ENCODE results near the gene RXFP3. TPM values are rescaled to one million over a fixed set of nuclear protein-coding genes. Genes with fewer than 3 reads are reported as not detected.

Gene RXFP3
- total and polyA plus RNA-seq, 2 of the 8 experiments (the other 6 are each of a cell fraction or from before 2014, with no cell fraction given) = 0.15 TPM; not detected in 1

DNA sequence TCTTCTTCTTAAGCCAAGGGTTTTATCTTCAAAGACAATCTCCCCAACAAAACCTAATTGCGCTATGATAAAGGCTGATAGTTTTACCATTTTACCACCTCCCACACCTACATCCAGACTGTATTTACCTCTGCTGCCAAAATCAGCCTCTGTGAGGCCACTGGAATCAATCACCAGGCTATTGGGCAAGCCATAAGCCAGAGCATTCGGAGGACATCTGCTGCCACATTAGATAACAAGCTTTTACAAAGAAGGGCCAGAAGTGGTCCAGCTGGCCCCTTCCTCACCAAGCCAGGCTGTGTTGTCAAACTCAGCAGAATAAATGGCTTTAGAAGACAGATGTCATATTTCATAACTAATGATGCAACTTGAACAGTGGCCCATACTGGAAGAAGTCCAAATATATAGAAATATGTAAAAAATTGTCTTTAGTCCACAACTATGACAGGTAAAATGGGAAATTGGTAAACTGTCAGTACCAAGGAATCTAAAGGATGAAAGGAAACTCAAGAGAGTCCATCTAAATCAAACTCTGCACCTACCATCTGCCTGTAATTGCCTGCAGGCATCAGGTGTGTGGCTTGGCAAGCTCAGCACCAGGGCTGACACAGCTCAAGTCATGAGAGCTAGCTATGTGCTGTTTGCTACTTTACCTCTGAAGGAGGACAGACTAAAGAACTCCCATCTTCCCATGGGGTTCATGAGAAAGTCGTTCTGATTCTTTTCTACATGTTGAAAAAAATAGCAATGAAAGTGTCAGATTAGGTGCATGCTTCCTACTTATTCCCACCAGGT is 32.2 kb downstream of the RXFP3 start:
- FAIRE-seq = no peak
- Histone ChIP-seq H3K18ac (ENCODE audit: extremely low read depth, low read length) (no peak overlapping the region), H4K20me1 (replicated peaks in 1 of 2; ENCODE audit: control insufficient read depth in 1 of 2, insufficient read depth in 2 of 2, low read length in 2 of 2) (no peaks in the 10 kb centered on the region), H4K8ac (ENCODE audit: extremely low read depth, insufficient read depth, low read length) (no peak overlapping the region), H3K4ac (replicated peaks; ENCODE audit: insufficient read length, low read depth, low read length) (no peak overlapping the region), H4K91ac (replicated peaks; ENCODE audit: insufficient read length, low read length) (no peak overlapping the region), H2BK5ac (ENCODE audit: low read depth, low read length) (no peak overlapping the region), H2AK5ac (ENCODE audit: low read depth, low read length) (no peak overlapping the region), H3K23me2 (ENCODE audit: low read depth, low read length) (no peaks in the 10 kb centered on the region), H3K9me3 (ENCODE audit: insufficient read depth in 2 of 2, low read depth in 1 of 2, low read length in 1 of 2) (no peaks in the 10 kb centered on the region), H4K5ac (ENCODE audit: insufficient read length, low read depth, low read length) (no peak overlapping the region), H2BK20ac (ENCODE audit: low read length) (no peak overlapping the region), H3K14ac (ENCODE audit: insufficient read length) (no peak overlapping the region), H3K27ac (ENCODE audit: low read depth, low read length) (no peak overlapping the region), H2BK120ac (replicated peaks; ENCODE audit: low read depth, low read length) (no peak overlapping the region), H2AFZ (ENCODE audit: low read length) (no peak overlapping the region), H3K4me3 (ENCODE audit: extremely low read depth in 1 of 4, insufficient read depth in 2 of 4, low read depth in 3 of 4, low read length in 4 of 4) (no peak overlapping the region), H3K9ac (replicated peaks in 1 of 4; ENCODE audit: extremely low read depth in 1 of 4, low read depth in 3 of 4, low read length in 3 of 4) (no peak overlapping the region), H3K79me1 (ENCODE audit: low read depth, low read length) (no peaks in the 10 kb centered on the region), H3K4me1 (replicated peaks in 1 of 4; ENCODE audit: control insufficient read depth in 3 of 4, insufficient read depth in 4 of 4, low read length in 3 of 4) (no peaks in the 10 kb centered on the region), H2BK12ac (ENCODE audit: low read depth, low read length) (no peak overlapping the region), H2BK15ac (ENCODE audit: low read length) (no peak overlapping the region), H3K4me2 (ENCODE audit: insufficient read depth in 1 of 2, low read depth in 2 of 2, low read length in 2 of 2) (no peak overlapping the region), H3K79me2 (ENCODE audit: control insufficient read depth in 1 of 2, insufficient read depth in 2 of 2, low read length in 2 of 2) (no peaks in the 10 kb centered on the region), H3K27me3 (replicated peaks in 1 of 4; ENCODE audit: control insufficient read depth in 3 of 4, extremely low read depth in 1 of 4, insufficient read depth in 3 of 4, low read length in 3 of 4) (no peaks in the 10 kb centered on the region), H3K56ac (replicated peaks; ENCODE audit: insufficient read length, low read depth, low read length) (no peak overlapping the region), H3K36me3 (ENCODE audit: control insufficient read depth in 2 of 4, insufficient read depth in 4 of 4, low read length in 3 of 4) (no peaks in the 10 kb centered on the region), H3K23ac (ENCODE audit: insufficient read length) (no peak overlapping the region)
- ChIA-PET POLR2A (ENCODE audit: partially characterized antibody) (interaction anchor here (1.2 to 2.1 kb wide), 2 partner anchors 15 to 526 kb away, joined by 3 to 4 read pairs; no protein-coding TSS in a partner anchor), CTCF (ENCODE audit: partially characterized antibody) (interaction anchor here (1.0 to 4.7 kb wide), 13 partner anchors 10 to 344 kb away, joined by 3 to 46 read pairs (median 4); partner anchors contain the start of gene RXFP3)
- 86% methylated on average over 3 of the region's 3 CpGs; no CpG with 5 or more reads in 1 of the 2 experiments for WGBS, 2 experiments (ENCODE audit: extremely low coverage in 1 of 2, insufficient coverage in 1 of 2, insufficient read length in 1 of 2, insufficient replicate concordance in 2 of 2, low coverage in 1 of 2, low lambda C conversion rate in 2 of 2, missing lambda C conversion rate in 1 of 2)
- TF ChIP-seq RBBP5 (IDR thresholded peaks at IDR 0.05; ENCODE audit: borderline replicate concordance, low read depth, low read length) = no peak
- DNase-seq (ENCODE audit: low read depth in 1 of 2, low spot score in 2 of 2) = no peak
